Mesothelial cell of epicardium (in vitro differentiated cells): Measurements from ENCODE around the gene UGT1A7. TPM values are rescaled to one million over a fixed set of nuclear protein-coding genes. Genes with fewer than 3 reads are reported as not detected.

Source experiments
- DNase-seq, 2 experiments: peaks; one replicate each; pipeline ENCODE4 v3.0.0; 2021; ENCODE audit warnings: low spot score in 2 of 2; ENCODE audit not compliant: unreplicated experiment in 2 of 2
- H3K27ac Mint-ChIP-seq: 2 replicates; pipeline ENCODE4 v1.8.0; 2021; ENCODE audit warnings: mixed read lengths
- H3K27me3 Mint-ChIP-seq: 2 replicates; pipeline ENCODE4 v1.8.0; 2021; ENCODE audit warnings: low read depth, mixed read lengths
- H3K36me3 Mint-ChIP-seq: 2 replicates; pipeline ENCODE4 v1.8.0; 2021; ENCODE audit warnings: mixed read lengths
- H3K4me1 Mint-ChIP-seq: 2 replicates; pipeline ENCODE4 v1.8.0; 2021; ENCODE audit warnings: mixed read lengths
- H3K4me3 Mint-ChIP-seq: 2 replicates; pipeline ENCODE4 v1.8.0; 2021; ENCODE audit warnings: mild to moderate bottlenecking, moderate library complexity, mixed read lengths
- H3K9me3 Mint-ChIP-seq: 2 replicates; pipeline ENCODE4 v1.8.0; 2021; ENCODE audit warnings: mixed read lengths
- CTCF ChIP-seq: fragments of 200-600 bp; sonication (generic); IDR thresholded peaks from one replicate; pipeline ENCODE4 v1.5.0; 2021; ENCODE audit warnings: antibody characterized with exemption; ENCODE audit not compliant: unreplicated experiment
- total RNA-seq: library from RNA; stranded (reverse); gene quantifications from 3 replicates; pipeline ENCODE4 v1.2.1, GENCODE V29; 2021

Gene UGT1A7
- total RNA-seq, 1 donor from 2014 or later = not detected

GRCh38 chr2:233684640-233685039, 2.9 kb downstream of the UGT1A7 start:
- Mint-ChIP-seq H3K36me3 (no peaks in the 10 kb centered on the region), H3K4me3 (no peak overlapping the region), H3K27me3 (peaks cover 33% of the 10 kb centered on the region), H3K4me1 (peaks cover 2% of the 10 kb centered on the region), H3K27ac (no peak overlapping the region), H3K9me3 (peaks cover 4% of the 10 kb centered on the region)
- TF ChIP-seq CTCF = no peak
- no peak for DNase-seq

- Mint-ChIP-seq H3K27ac (no peak overlapping the region), H3K36me3 (no peaks in the 10 kb centered on the region), H3K4me3 (no peak overlapping the region), H3K9me3 (peaks cover 4% of the 10 kb centered on the region), H3K27me3 (peaks cover 24% of the 10 kb centered on the region), H3K4me1 (peaks cover 2% of the 10 kb centered on the region)
- DNase-seq = no peak
- TF ChIP-seq CTCF = no peak
These were observed 5.2 kb downstream of the UGT1A7 start for GRCh38 chr2:233686928-233687327.

GRCh38 chr2:233688341-233688740, 6.6 kb downstream of the UGT1A7 start:
- Mint-ChIP-seq H3K27me3 (peaks cover 16% of the 10 kb centered on the region), H3K4me3 (no peak overlapping the region), H3K4me1 (peaks cover 2% of the 10 kb centered on the region)

GRCh38 chr2:233689031-233689430, 7.3 kb downstream of the UGT1A7 start:
- Mint-ChIP-seq H3K27me3 (peaks cover 15% of the 10 kb centered on the region), H3K4me3 (no peak overlapping the region), H3K9me3 (peaks cover 4% of the 10 kb centered on the region), H3K4me1 (peaks cover 2% of the 10 kb centered on the region), H3K27ac (no peak overlapping the region), H3K36me3 (no peaks in the 10 kb centered on the region)
- TF ChIP-seq CTCF = no peak
- DNase-seq = no peak

More at GRCh38 chr2:233688341-233688740, 6.6 kb downstream of the UGT1A7 start:
- H3K9me3 Mint-ChIP-seq = peaks cover 4% of the 10 kb centered on the region
- no peak for TF ChIP-seq CTCF
- H3K27ac Mint-ChIP-seq = no peak overlapping the region
- DNase-seq = no peak
- no peaks in the 10 kb centered on the region for H3K36me3 Mint-ChIP-seq

GRCh38 chr2:233689501-233689900, 7.8 kb downstream of the UGT1A7 start:
- Mint-ChIP-seq H3K27ac (no peak overlapping the region), H3K9me3 (peaks cover 4% of the 10 kb centered on the region), H3K36me3 (no peaks in the 10 kb centered on the region), H3K4me3 (no peak overlapping the region), H3K27me3 (peaks cover 15% of the 10 kb centered on the region), H3K4me1 (peaks cover 2% of the 10 kb centered on the region)
- DNase-seq = no peak
- TF ChIP-seq CTCF = no peak

GRCh38 chr2:233690444-233690843, 8.7 kb downstream of the UGT1A7 start:
- no peak for TF ChIP-seq CTCF
- H3K27me3 Mint-ChIP-seq = peaks cover 9% of the 10 kb centered on the region
- H3K4me1 Mint-ChIP-seq = peaks cover 2% of the 10 kb centered on the region
- H3K9me3 Mint-ChIP-seq = peaks cover 4% of the 10 kb centered on the region
- H3K4me3 Mint-ChIP-seq = no peak overlapping the region
- no peak for DNase-seq
- no peaks in the 10 kb centered on the region for H3K36me3 Mint-ChIP-seq
- no peak overlapping the region for H3K27ac Mint-ChIP-seq
